ENCODE results near the gene ABCD3. TPM values are rescaled to one million over a fixed set of nuclear protein-coding genes. Genes with fewer than 3 reads are reported as not detected.

ABCD3 gene
- total and polyA plus RNA-seq, 2 of the 13 experiments (the other 11 are each of a cell fraction or from before 2014, with no cell fraction given): 27.5 to 166 TPM

DNA sequence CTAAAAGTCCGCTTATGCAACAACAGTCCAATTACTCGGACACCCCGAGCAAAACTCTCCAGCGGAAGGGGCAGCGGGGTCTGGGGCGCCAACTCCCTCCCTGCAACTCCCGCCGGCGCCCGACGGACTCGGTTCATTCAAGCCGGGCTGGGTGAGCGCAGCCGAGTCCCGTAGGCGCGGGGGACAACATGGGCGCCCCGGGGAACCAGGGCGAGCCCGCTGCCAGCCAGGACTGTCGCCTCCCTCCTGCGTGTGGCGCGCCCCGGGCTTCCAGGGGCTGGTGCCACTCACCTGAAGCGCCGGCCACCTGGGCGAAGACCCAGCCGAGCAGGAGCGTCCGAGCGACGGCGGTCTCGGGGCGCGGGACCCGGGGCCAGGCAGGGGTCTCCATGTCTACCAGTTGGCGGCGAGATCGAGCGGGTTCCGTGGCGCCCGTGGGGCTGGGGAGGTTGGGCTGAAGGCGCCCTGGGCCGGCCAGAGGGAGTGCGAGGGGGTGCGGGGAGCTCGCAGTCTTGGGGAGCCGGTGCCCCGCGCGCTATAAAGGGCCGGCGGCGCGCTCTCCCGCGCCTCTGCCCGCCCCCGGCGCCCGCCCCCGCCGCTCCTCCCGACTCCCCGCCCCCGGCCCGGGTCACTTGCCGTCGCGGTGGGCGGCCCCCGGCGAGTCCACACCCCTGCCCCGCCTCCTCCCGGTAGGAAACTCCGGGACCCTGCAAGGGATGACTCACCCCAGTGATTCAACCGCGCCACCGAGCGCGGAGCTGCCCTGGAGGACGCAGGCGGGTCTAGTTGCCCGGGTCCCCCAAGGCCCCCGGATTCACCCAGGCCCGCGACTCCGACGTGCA lies 123.3 kb downstream of the ABCD3 start, which contains the start of gene F3 (continued):
- no peak for TF ChIP-seq CHD4 (IDR thresholded peaks at IDR 0.05; ENCODE audit: borderline replicate concordance, low read length)
- TF ChIP-seq, protein P1, sequence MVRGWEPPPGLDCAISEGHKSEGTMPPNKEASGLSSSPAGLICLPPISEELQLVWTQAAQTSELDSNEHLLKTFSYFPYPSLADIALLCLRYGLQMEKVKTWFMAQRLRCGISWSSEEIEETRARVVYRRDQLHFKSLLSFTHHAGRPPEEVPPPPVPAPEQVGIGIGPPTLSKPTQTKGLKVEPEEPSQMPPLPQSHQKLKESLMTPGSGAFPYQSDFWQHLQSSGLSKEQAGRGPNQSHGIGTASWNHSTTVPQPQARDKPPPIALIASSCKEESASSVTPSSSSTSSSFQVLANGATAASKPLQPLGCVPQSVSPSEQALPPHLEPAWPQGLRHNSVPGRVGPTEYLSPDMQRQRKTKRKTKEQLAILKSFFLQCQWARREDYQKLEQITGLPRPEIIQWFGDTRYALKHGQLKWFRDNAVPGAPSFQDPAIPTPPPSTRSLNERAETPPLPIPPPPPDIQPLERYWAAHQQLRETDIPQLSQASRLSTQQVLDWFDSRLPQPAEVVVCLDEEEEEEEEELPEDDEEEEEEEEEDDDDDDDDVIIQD (CRISPR knock-in tag; IDR thresholded peaks at IDR 0.05; ENCODE audit: low read depth): 0 out of 2 replicates have a peak, but pooled peaks have one; percentile 27
- TF ChIP-seq, protein P2, sequence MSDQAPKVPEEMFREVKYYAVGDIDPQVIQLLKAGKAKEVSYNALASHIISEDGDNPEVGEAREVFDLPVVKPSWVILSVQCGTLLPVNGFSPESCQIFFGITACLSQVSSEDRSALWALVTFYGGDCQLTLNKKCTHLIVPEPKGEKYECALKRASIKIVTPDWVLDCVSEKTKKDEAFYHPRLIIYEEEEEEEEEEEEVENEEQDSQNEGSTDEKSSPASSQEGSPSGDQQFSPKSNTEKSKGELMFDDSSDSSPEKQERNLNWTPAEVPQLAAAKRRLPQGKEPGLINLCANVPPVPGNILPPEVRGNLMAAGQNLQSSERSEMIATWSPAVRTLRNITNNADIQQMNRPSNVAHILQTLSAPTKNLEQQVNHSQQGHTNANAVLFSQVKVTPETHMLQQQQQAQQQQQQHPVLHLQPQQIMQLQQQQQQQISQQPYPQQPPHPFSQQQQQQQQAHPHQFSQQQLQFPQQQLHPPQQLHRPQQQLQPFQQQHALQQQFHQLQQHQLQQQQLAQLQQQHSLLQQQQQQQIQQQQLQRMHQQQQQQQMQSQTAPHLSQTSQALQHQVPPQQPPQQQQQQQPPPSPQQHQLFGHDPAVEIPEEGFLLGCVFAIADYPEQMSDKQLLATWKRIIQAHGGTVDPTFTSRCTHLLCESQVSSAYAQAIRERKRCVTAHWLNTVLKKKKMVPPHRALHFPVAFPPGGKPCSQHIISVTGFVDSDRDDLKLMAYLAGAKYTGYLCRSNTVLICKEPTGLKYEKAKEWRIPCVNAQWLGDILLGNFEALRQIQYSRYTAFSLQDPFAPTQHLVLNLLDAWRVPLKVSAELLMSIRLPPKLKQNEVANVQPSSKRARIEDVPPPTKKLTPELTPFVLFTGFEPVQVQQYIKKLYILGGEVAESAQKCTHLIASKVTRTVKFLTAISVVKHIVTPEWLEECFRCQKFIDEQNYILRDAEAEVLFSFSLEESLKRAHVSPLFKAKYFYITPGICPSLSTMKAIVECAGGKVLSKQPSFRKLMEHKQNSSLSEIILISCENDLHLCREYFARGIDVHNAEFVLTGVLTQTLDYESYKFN (CRISPR knock-in tag; conservative IDR thresholded peaks at IDR 0.05): peak; percentile 10; the same call in 1 of the 2 replicates
- TF ChIP-seq SP5 (CRISPR knock-in tag; IDR thresholded peaks at IDR 0.05; ENCODE audit: borderline replicate concordance, low read depth): peak; percentile 73; the same call in 1 of the 2 replicates
- no peak for TF ChIP-seq ZNF451 (CRISPR knock-in tag; IDR thresholded peaks at IDR 0.05)
- TF ChIP-seq SNAI1 (CRISPR knock-in tag; IDR thresholded peaks at IDR 0.05; ENCODE audit: borderline replicate concordance): peak; percentile 67; the same call in 1 of the 2 replicates
- TF ChIP-seq SSRP1 (CRISPR knock-in tag; IDR thresholded peaks at IDR 0.05): no peak
- no peak for TF ChIP-seq ZNF720 (CRISPR knock-in tag; IDR thresholded peaks at IDR 0.05)
- TF ChIP-seq ZNF335 (CRISPR knock-in tag; IDR thresholded peaks at IDR 0.05): no peak
- TF ChIP-seq, protein P3, sequence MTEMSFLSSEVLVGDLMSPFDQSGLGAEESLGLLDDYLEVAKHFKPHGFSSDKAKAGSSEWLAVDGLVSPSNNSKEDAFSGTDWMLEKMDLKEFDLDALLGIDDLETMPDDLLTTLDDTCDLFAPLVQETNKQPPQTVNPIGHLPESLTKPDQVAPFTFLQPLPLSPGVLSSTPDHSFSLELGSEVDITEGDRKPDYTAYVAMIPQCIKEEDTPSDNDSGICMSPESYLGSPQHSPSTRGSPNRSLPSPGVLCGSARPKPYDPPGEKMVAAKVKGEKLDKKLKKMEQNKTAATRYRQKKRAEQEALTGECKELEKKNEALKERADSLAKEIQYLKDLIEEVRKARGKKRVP (CRISPR knock-in tag; IDR thresholded peaks at IDR 0.05): peak in 1 of 2 experiments; percentile 35; a peak in 1 of 4 replicates
- no peak for TF ChIP-seq HMG20B (CRISPR knock-in tag; conservative IDR thresholded peaks at IDR 0.05)
- TF ChIP-seq KDM5B (CRISPR knock-in tag; IDR thresholded peaks at IDR 0.05; ENCODE audit: borderline replicate concordance): no peak
- TF ChIP-seq HDAC2 (CRISPR knock-in tag; IDR thresholded peaks at IDR 0.05): peak; percentile 19; the same call in 1 of the 2 replicates
- TF ChIP-seq, protein P4, sequence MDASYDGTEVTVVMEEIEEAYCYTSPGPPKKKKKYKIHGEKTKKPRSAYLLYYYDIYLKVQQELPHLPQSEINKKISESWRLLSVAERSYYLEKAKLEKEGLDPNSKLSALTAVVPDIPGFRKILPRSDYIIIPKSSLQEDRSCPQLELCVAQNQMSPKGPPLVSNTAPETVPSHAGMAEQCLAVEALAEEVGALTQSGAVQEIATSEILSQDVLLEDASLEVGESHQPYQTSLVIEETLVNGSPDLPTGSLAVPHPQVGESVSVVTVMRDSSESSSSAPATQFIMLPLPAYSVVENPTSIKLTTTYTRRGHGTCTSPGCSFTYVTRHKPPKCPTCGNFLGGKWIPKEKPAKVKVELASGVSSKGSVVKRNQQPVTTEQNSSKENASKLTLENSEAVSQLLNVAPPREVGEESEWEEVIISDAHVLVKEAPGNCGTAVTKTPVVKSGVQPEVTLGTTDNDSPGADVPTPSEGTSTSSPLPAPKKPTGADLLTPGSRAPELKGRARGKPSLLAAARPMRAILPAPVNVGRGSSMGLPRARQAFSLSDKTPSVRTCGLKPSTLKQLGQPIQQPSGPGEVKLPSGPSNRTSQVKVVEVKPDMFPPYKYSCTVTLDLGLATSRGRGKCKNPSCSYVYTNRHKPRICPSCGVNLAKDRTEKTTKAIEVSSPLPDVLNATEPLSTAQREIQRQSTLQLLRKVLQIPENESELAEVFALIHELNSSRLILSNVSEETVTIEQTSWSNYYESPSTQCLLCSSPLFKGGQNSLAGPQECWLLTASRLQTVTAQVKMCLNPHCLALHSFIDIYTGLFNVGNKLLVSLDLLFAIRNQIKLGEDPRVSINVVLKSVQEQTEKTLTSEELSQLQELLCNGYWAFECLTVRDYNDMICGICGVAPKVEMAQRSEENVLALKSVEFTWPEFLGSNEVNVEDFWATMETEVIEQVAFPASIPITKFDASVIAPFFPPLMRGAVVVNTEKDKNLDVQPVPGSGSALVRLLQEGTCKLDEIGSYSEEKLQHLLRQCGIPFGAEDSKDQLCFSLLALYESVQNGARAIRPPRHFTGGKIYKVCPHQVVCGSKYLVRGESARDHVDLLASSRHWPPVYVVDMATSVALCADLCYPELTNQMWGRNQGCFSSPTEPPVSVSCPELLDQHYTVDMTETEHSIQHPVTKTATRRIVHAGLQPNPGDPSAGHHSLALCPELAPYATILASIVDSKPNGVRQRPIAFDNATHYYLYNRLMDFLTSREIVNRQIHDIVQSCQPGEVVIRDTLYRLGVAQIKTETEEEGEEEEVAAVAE (CRISPR knock-in tag; IDR thresholded peaks at IDR 0.05; ENCODE audit: borderline replicate concordance): no peak
- TF ChIP-seq ZEB1 (IDR thresholded peaks at IDR 0.05; ENCODE audit: insufficient replicate concordance, low read depth): no peak
- no peak for TF ChIP-seq ZNF816 (CRISPR knock-in tag; IDR thresholded peaks at IDR 0.05; ENCODE audit: borderline replicate concordance)
- no peak for TF ChIP-seq ZNF839 (CRISPR knock-in tag; IDR thresholded peaks at IDR 0.05; ENCODE audit: borderline replicate concordance)

All from HepG2 (cell line).